Measurements from ENCODE around the gene DEGS2. TPM values are rescaled to one million over a fixed set of nuclear protein-coding genes. Genes with fewer than 3 reads are reported as not detected.

Gene DEGS2
- total and polyA plus RNA-seq, 8 donors = 1.9 to 7.3 (median 4.8) TPM

DNA sequence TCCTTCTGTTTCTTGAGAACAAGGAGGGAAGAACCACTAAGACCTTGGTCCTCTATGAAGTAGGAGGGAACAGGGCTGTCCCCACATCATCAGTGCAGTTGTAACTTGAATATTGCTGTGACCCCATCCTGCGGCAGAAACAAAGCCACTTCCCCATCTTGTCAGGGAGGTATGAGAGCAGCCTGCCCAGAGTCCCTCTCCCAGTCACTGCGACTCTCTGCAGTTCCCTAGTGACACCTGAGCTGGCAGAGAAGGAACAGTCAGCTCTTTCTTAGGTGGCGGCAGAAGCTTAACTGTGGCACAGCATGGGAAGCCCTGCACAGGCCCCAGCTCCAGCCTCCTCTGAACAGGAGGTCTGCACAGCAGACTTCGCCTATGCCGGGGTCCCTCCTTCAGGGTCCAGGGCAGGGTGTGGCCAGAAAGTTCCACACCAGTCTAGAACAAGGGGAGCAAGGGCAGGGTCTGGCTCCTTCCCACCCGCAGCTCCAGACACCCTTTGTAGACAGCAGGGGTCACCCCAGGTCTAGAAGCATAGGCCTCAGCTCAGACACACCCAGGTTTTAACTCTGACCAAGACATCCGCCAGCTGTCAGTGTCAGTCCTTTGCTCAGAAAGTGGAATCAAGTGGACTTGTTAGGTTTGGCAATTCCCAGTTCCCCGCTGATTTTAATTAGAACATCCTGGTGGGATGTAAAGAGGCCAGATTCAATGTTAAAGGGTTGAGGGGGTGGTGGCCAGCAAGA lies 36.8 kb downstream of the DEGS2 start:
- no peaks in the 10 kb centered on the region for H3K36me3 ChIP-seq

DNA sequence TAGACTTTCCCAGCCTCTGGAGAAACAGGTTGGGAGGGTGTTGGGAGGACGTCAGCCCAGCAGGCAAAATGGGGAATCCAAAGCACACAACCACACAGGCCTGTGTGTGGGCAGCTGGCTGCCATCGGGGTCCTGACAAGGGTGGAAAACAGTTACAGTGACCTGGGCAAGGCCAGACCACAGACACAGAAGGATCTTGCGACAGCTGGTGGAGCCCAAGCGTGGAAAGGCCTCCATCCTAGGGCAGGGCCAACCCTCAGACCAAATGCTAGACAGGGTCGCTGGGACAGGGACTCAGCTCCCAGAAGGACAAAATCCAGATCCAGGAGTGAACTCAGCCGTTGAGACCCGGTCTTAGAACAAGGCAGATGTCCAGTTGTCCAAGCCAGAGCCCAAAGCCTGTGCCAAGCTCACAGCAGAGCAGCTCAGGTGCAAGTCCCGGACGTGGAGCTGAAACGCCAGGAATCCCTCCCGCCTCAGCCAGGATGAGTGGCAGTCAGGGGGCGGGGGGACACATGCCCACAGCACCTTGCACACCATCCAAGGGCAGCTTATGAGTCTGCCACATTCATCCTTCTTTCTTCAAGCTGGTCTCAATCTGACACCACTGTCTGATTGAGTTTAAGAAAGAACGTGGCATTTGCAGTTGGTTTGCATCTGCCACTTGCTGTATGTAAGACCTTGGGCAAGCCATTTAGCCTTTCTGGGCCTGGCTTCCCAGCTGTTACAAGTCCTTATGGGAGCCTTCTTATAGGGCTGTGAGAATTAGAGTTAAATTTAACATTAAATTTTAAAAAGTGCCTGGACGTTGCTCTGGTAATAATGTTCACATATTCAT lies 37.6 kb downstream of the DEGS2 start:
- no peak overlapping the region for H3K27ac ChIP-seq
- TF ChIP-seq, protein P1, sequence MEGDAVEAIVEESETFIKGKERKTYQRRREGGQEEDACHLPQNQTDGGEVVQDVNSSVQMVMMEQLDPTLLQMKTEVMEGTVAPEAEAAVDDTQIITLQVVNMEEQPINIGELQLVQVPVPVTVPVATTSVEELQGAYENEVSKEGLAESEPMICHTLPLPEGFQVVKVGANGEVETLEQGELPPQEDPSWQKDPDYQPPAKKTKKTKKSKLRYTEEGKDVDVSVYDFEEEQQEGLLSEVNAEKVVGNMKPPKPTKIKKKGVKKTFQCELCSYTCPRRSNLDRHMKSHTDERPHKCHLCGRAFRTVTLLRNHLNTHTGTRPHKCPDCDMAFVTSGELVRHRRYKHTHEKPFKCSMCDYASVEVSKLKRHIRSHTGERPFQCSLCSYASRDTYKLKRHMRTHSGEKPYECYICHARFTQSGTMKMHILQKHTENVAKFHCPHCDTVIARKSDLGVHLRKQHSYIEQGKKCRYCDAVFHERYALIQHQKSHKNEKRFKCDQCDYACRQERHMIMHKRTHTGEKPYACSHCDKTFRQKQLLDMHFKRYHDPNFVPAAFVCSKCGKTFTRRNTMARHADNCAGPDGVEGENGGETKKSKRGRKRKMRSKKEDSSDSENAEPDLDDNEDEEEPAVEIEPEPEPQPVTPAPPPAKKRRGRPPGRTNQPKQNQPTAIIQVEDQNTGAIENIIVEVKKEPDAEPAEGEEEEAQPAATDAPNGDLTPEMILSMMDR (IDR thresholded peaks at IDR 0.05) = no peak
- no peaks in the 10 kb centered on the region for H3K9me3 ChIP-seq
- intact Hi-C loops (cut with DNase I) = no loop called here
- no peaks in the 10 kb centered on the region for H3K27me3 ChIP-seq
- WGBS, 2 donors = 91 to 94% methylated on average over 14 of the region's 14 CpGs
- H3K4me3 ChIP-seq = no peak overlapping the region
- H3K4me1 ChIP-seq = no peaks in the 10 kb centered on the region
- FAIRE-seq (no peak), ATAC-seq (no peak), DNase-seq (peak in 1 of 6 donors; percentile 12)
- H3K36me3 ChIP-seq = no peaks in the 10 kb centered on the region

More for the DNA sequence above, 36.8 kb downstream of the DEGS2 start:
- Histone ChIP-seq H3K4me1 (no peaks in the 10 kb centered on the region), H3K9me3 (no peaks in the 10 kb centered on the region), H3K4me3 (no peak overlapping the region), H3K27me3 (no peaks in the 10 kb centered on the region), H3K27ac (no peak overlapping the region)
- DNase-seq = no peak
- intact Hi-C loops (cut with DNase I) = no loop called here
- no peak for FAIRE-seq
- ATAC-seq = no peak
- 88 to 92% methylated on average over 8 of the region's 8 CpGs for WGBS, 2 donors
- TF ChIP-seq, protein P1 (IDR thresholded peaks at IDR 0.05) = no peak

DNA sequence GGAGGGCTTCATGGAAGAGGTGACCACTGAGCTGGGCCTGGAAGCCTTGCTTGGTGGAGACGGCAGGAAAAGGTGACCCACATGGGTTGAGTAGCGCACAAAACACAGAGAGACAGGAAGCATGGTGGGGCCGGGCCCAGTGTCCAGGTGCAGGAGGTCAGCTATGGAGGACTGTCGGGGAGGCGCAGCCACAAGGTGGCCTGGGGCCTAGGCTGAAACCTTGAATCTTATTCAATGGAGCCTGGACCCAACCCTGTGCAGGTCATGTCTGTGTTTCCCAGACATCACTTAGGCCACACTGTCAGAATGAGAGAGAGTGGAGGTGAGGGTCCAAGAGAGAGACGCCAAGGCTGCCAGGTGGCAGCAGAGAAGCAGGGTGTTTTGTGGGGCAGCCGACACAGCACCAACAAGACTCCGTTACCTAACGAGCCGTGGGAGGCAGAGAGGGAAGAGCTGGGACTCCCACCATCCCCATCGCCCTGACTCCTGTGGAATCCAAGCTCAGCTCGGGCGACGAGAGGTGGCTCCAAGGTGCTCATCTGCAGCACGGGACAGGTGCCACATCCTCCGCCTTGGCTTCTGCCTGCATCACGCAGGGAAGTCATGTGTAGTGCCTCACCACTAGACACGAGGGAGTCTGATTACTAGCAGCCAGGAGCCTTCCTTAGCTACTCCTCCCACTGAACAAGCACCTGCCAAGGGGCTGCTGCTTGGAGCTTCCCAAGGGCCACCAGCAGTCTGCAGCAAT lies 38.7 kb downstream of the DEGS2 start:
- DNase-seq = peak in 1 of 6 donors; percentile 30
- Histone ChIP-seq H3K36me3 (no peaks in the 10 kb centered on the region), H3K27ac (no peak overlapping the region), H3K4me3 (no peak overlapping the region), H3K27me3 (no peaks in the 10 kb centered on the region), H3K9me3 (no peaks in the 10 kb centered on the region), H3K4me1 (no peaks in the 10 kb centered on the region)
- intact Hi-C loops (cut with DNase I) = no loop called here
- no peak for ATAC-seq
- FAIRE-seq = no peak
- 95% methylated on average over 18 of the region's 18 CpGs for WGBS, 2 donors
- TF ChIP-seq, protein P1 (IDR thresholded peaks at IDR 0.05) = no peak

DNA sequence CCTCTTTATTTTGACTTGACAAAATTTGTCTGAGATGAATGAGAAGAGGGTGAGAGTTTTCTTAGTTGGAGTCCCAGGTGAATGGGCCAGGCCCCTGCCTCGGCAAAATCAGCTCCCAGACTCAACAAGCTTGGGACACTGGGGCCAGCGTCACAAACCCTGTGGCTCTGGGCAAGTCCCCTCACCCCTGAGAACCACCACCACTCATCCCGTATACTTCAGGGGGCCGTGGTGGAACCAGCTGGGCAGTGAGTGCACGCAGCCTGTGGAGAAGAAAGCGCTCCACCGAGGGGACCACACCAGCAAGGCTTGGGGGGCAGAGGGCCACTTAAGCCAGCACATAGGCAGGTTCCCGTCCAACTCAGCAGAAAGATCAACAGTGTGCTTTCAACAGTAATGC lies 40.2 kb downstream of the DEGS2 start:
- Histone ChIP-seq H3K4me1 (no peaks in the 10 kb centered on the region), H3K36me3 (no peaks in the 10 kb centered on the region), H3K27ac (no peak overlapping the region), H3K4me3 (no peak overlapping the region), H3K27me3 (no peaks in the 10 kb centered on the region), H3K9me3 (no peaks in the 10 kb centered on the region)
- no peak for ATAC-seq
- WGBS, 2 donors = 89 to 94% methylated on average over 8 of the region's 8 CpGs
- intact Hi-C loops (cut with DNase I) = no loop called here
- FAIRE-seq = no peak
- TF ChIP-seq, protein P1 (IDR thresholded peaks at IDR 0.05) = no peak
- DNase-seq = peak in 1 of 6 donors; percentile 21
